Breast epithelium (tissue), 4 donors: Measurements from ENCODE around the gene OGDHL. TPM values are rescaled to one million over a fixed set of nuclear protein-coding genes. Genes with fewer than 3 reads are reported as not detected.
"Not testable (repeated sequence)": the region's sequence is repeated elsewhere in the genome, so short reads cannot be mapped to it uniquely, and the experiment has no call there.

Experiments used
- DNase-seq, 2 donors: peaks; one replicate each; pipeline ENCODE4 v3.0.0-alpha.2; 2019; ENCODE audit warnings: low spot score in 2 of 2
- H3K27ac ChIP-seq, 2 donors: fragments of 200-600 bp; sonication (generic) in 1 of 2; one replicate each; pipeline ENCODE4 v1.5.1; 2016 to 2019; ENCODE audit warnings: mild to moderate bottlenecking in 1 of 2
- H3K27me3 ChIP-seq, 2 donors: fragments of 200-600 bp; sonication (generic) in 1 of 2; one replicate each; pipeline versions ENCODE4 v1.5.1 to v1.6.0; 2017 to 2019; ENCODE audit warnings: control low read depth in 1 of 2, mild to moderate bottlenecking in 1 of 2
- H3K36me3 ChIP-seq: fragments of 200-600 bp; one replicate; pipeline ENCODE4 v1.5.1; 2019
- H3K4me1 ChIP-seq, 2 donors: fragments of 200-600 bp; sonication (generic); one replicate each; pipeline ENCODE4 v1.5.1; 2016 to 2019; ENCODE audit warnings: control low read depth in 1 of 2
- H3K4me3 ChIP-seq, 3 donors: fragments of 200-600 bp; sonication (generic); 1 replicate in 2 of 3; 2 replicates in 1 of 3; pipeline ENCODE4 v1.5.1; 2016 to 2019; ENCODE audit warnings: mild to moderate bottlenecking in 3 of 3, moderate library complexity in 2 of 3
- H3K9me3 ChIP-seq, 2 donors: fragments of 200-600 bp; sonication (generic) in 1 of 2; one replicate each; pipeline ENCODE4 v1.5.1; 2016 to 2019; ENCODE audit warnings: control low read depth in 1 of 2
- POLR2A ChIP-seq: fragments of 450-650 bp; IDR thresholded peaks from one replicate; pipeline ENCODE4 v1.6.1; 2016; ENCODE audit warnings: antibody characterized with exemption, mild to moderate bottlenecking, moderate library complexity
- POLR2AphosphoS5 ChIP-seq, 3 donors: sonication (generic); formaldehyde crosslinking; IDR thresholded peaks; one replicate each; pipeline ENCODE4 v1.6.1; 2017; ENCODE audit warnings: antibody characterized with exemption in 3 of 3
- intact Hi-C: fragments of 100-400 bp; cut with DNase I; formaldehyde crosslinking; loops from one replicate; pipeline ENCODE4 v1.15.1; 2023; ENCODE audit warnings: low total_unique reads
- total RNA-seq, 3 donors: library from RNA; depleted of rRNA; stranded (reverse); fragments of >200 nt; gene quantifications; one replicate each; pipeline ENCODE4 v1.1.0, GENCODE V29; 2016
- TF ChIP-seq, protein P1 (sequence below), 3 donors: fragments of 450-650 bp; IDR thresholded peaks; one replicate each; pipeline ENCODE4 v1.5.1; 2016 to 2017; ENCODE audit warnings: antibody characterized with exemption in 3 of 3, mild to moderate bottlenecking in 3 of 3, moderate library complexity in 3 of 3

Gene OGDHL
- total RNA-seq, 3 donors from 2014 or later: not detected

DNA sequence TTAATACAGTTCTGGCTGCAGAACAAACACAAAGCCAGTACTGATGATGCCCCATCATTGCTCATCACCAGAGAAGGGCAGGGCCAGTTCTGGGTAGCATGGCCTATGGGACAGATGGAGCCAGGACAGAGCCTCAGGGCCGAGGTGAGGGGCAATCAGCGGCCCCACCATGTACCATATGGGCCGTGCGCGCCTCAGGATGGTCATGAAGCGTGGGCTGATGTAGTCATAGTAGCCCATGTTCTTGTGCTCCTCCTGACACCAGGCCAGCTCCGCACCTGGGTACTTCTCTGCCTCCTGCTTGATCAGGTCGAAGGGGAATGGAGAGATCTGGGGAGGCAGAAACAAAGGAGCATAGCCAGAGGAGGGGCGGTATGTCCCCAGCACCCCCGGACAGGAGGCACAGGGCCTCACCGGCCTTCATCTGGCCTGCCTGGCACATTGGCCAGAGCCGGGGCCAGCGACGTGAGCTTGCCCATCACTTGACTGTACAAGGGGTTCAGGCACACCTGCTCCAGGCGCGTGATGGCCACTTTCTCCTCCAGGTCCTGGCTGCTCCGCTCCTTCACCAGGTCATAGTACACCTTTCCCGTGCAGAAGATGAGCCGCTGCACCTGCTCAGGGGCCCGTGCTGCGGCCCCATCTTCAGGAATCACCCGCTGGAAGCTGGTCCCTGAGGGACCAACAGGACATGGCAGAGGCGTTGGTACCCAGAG lies 26.1 kb downstream of the OGDHL start:
- no peaks in the 10 kb centered on the region for H3K9me3 ChIP-seq
- H3K36me3 ChIP-seq: no peaks in the 10 kb centered on the region
- no peaks in the 10 kb centered on the region for H3K4me1 ChIP-seq
- peak in 1 of 2 donors; percentile 1 for DNase-seq
- H3K27me3 ChIP-seq: no peaks in the 10 kb centered on the region
- intact Hi-C loops: loop anchor here (2.0 kb wide), 1 partner anchor 35 kb away; no protein-coding TSS in a partner anchor
- no peak overlapping the region for H3K27ac ChIP-seq
- no peak overlapping the region for H3K4me3 ChIP-seq
- TF ChIP-seq POLR2A: no peak

DNA sequence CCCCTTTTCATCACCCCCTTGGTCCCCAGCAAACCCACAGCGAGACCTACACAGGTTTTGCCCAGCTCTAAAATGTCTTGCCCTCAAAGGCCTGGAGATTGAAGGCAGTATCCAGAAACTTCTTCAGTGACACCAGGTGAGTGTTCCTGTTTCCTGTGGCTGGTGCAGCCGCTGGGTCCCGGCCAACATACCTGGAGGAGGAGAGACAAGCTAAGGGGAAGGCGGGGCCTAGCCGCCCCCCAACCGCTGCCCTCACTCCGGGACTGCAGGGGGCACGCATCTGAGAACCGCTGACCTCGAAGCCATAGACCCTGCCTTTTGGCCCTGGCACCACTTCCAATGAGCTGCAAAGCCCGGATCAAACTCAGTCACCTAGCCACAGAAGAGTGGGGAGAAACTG lies 27.0 kb downstream of the OGDHL start:
- TF ChIP-seq POLR2AphosphoS5 (IDR thresholded peaks at IDR 0.05) (no peak), POLR2A (no peak)
- TF ChIP-seq, protein P1, sequence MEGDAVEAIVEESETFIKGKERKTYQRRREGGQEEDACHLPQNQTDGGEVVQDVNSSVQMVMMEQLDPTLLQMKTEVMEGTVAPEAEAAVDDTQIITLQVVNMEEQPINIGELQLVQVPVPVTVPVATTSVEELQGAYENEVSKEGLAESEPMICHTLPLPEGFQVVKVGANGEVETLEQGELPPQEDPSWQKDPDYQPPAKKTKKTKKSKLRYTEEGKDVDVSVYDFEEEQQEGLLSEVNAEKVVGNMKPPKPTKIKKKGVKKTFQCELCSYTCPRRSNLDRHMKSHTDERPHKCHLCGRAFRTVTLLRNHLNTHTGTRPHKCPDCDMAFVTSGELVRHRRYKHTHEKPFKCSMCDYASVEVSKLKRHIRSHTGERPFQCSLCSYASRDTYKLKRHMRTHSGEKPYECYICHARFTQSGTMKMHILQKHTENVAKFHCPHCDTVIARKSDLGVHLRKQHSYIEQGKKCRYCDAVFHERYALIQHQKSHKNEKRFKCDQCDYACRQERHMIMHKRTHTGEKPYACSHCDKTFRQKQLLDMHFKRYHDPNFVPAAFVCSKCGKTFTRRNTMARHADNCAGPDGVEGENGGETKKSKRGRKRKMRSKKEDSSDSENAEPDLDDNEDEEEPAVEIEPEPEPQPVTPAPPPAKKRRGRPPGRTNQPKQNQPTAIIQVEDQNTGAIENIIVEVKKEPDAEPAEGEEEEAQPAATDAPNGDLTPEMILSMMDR (IDR thresholded peaks at IDR 0.05): no peak
- Histone ChIP-seq H3K27me3 (no peaks in the 10 kb centered on the region), H3K9me3 (no peaks in the 10 kb centered on the region), H3K36me3 (no peaks in the 10 kb centered on the region), H3K27ac (no peak overlapping the region), H3K4me1 (no peaks in the 10 kb centered on the region), H3K4me3 (no peak overlapping the region)
- DNase-seq: peak in 1 of 2 donors; percentile 13
- intact Hi-C loops: no loop called here

DNA sequence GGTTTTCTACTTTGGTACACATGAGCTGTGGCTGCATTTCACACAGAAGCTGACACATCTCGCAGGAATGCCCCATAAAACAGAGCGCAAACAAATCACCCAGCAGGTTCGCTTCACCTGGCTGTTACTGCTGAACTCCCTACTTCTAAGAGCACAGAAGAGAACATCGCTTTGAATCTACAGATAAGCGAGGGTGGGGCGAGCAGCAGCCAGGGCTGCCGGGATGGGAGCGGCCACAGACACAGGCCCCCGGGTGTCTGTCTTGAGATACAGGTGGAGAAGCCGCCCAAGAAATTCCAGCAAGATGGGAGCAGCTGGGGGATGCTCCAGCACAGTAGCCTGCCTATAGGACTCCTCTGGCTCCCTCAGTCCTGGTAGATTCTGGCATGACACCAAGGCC lies 27.4 kb downstream of the OGDHL start:
- Histone ChIP-seq H3K4me1 (no peaks in the 10 kb centered on the region), H3K9me3 (no peaks in the 10 kb centered on the region)
- peak in 1 of 2 donors; percentile 6 for DNase-seq

DNA sequence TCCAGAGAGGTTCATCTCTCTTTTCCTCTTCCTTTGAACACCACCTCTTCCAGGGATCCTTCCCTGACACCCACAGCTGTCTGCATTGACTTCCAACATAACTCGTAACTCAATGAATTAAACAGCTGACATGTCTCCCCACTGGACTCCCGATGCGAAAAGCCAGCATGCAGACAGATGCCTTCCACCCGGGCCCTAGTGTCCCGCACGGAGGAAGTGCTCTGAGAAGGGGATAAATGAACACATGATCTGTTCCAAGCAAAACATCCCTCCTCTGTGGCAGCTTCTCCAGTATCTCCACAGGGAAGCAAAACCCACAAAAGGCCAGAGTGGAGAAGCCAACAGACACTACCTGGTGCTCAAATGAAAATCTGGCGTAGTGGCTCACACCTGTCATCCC lies 28.3 kb downstream of the OGDHL start:
- no peaks in the 10 kb centered on the region for H3K36me3 ChIP-seq
- no peak for DNase-seq
- no peaks in the 10 kb centered on the region for H3K27me3 ChIP-seq
- no peak overlapping the region for H3K27ac ChIP-seq
- no peaks in the 10 kb centered on the region for H3K9me3 ChIP-seq
- H3K4me1 ChIP-seq: no peaks in the 10 kb centered on the region
- intact Hi-C loops: no loop called here
- H3K4me3 ChIP-seq: no peak overlapping the region
- TF ChIP-seq, protein P1 (IDR thresholded peaks at IDR 0.05): no peak
- TF ChIP-seq POLR2A: no peak
- TF ChIP-seq POLR2AphosphoS5 (IDR thresholded peaks at IDR 0.05): no peak

More for the DNA sequence above, 27.4 kb downstream of the OGDHL start:
- no peaks in the 10 kb centered on the region for H3K27me3 ChIP-seq
- H3K36me3 ChIP-seq: no peaks in the 10 kb centered on the region
- H3K27ac ChIP-seq: no peak overlapping the region
- TF ChIP-seq, protein P1 (IDR thresholded peaks at IDR 0.05): no peak
- no peak for TF ChIP-seq POLR2AphosphoS5 (IDR thresholded peaks at IDR 0.05)
- TF ChIP-seq POLR2A: no peak
- intact Hi-C loops: no loop called here
- H3K4me3 ChIP-seq: no peak overlapping the region

DNA sequence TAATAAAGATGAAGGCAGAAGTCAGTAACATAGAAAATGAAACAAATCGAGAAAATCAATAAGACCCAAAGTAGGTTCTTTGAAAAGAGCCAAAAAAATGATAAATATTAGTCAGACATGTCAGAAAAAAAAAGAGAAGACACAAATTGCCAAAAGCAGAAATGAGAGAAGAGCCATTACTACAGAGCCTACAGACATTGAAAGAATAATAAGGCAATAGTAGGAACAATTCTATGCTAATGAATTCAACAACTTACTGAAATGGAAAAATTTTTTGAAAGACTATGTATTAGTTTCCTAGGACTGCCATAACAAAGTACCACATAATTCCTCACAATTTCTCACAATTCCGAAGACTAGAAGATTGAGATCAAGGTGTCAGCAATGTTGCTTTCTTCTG lies 35.5 kb downstream of the OGDHL start:
- Histone ChIP-seq H3K27me3 (no peaks in the 10 kb centered on the region), H3K9me3 (peaks cover 0 to 14% of the 10 kb centered on the region in 2 donors), H3K36me3 (no peaks in the 10 kb centered on the region), H3K27ac (no peak overlapping the region), H3K4me1 (no peaks in the 10 kb centered on the region), H3K4me3 (no peak overlapping the region)
- TF ChIP-seq POLR2A (no peak), POLR2AphosphoS5 (IDR thresholded peaks at IDR 0.05) (no peak)
- TF ChIP-seq, protein P1 (IDR thresholded peaks at IDR 0.05): no peak
- intact Hi-C loops: no loop called here
- no peak for DNase-seq

DNA sequence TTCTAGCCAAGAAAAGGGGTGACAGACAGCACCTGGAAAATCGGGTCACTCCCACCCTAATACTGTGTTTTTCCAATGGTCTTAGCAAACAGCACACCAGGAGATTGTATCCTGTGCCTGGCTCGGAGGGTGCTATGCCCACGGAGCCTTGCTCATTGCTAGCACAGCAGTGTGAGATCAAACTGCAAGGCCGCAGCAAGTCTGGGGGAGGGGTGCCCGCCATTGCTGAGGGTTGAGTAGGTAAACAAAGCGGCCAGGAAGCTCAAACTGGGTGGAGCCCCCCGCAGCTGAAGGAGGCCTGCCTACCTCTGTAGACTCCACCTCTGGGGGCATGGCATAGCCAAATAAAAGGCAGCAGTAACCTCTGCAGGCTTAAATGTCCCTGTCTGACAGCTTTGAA lies 47.0 kb downstream of the OGDHL start:
- H3K36me3 ChIP-seq, H3K4me3 ChIP-seq, DNase-seq, intact Hi-C loops, H3K27ac ChIP-seq, H3K4me1 ChIP-seq, H3K27me3 ChIP-seq: not testable (repeated sequence)
- H3K9me3 ChIP-seq: peaks cover 8 to 12% of the 10 kb centered on the region in 2 donors
